IMR-90 (cell line): ENCODE data around the gene LRRC7. TPM values are rescaled to one million over a fixed set of nuclear protein-coding genes. Genes with fewer than 3 reads are reported as not detected.

ENCODE experiments used
- ATAC-seq: fragments of 200-7000 bp; cut with Tn5 transposase; 2 replicates; pipeline ENCODE4 v1.9.1; 2020; ENCODE audit warnings: low read depth, mild to moderate bottlenecking, moderate library complexity
- BruUV-seq: library from RNA; stranded (reverse); fragments of 400-500 nt; replicated peaks from 2 replicates; lab custom pipeline; 2021; lab: Mats Ljungman, UMichigan
- CTCF ChIA-PET: fragments of 300-600 bp; formaldehyde crosslinking; extraction: SDS; loops from one replicate; lab custom pipeline; 2021; ENCODE audit warnings: antibody characterized with exemption; lab: Yijun Ruan, JAX
- POLR2A ChIA-PET: fragments of 300-600 bp; sonication (Branson Sonifier 250); formaldehyde crosslinking; loops from one replicate; lab custom pipeline; 2022; ENCODE audit warnings: antibody characterized with exemption; ENCODE audit not compliant: unreplicated experiment; lab: Charles Lee
- DNase-seq: peaks from one replicate; pipeline ENCODE4 v3.0.0; 2013
- H2AFZ ChIP-seq: replicated peaks from 2 replicates; pipeline ENCODE3; 2013; ENCODE audit warnings: low read length, mild to moderate bottlenecking; ENCODE audit not compliant: poor library complexity
- H2AK5ac ChIP-seq: 2 replicates; pipeline ENCODE4 v1.6.1; 2013; ENCODE audit warnings: low read depth, low read length, inconsistent platforms
- H2AK9ac ChIP-seq: replicated peaks from 2 replicates; pipeline ENCODE3; 2013; ENCODE audit warnings: mild to moderate bottlenecking, low read depth, low read length, moderate library complexity; ENCODE audit not compliant: poor library complexity
- H2BK120ac ChIP-seq: 2 replicates; pipeline ENCODE4 v1.6.1; 2013; ENCODE audit warnings: low read depth, low read length, inconsistent platforms
- H2BK15ac ChIP-seq: 3 replicates; pipeline ENCODE4 v1.6.1; 2013; ENCODE audit warnings: low read depth, low read length, inconsistent platforms
- H2BK20ac ChIP-seq: 2 replicates; pipeline ENCODE4 v1.6.1; 2013; ENCODE audit warnings: low read depth, mild to moderate bottlenecking, inconsistent platforms, low read length, moderate library complexity
- H2BK5ac ChIP-seq: 2 replicates; pipeline ENCODE4 v1.6.1; 2013; ENCODE audit warnings: mild to moderate bottlenecking, low read depth, low read length, inconsistent platforms; ENCODE audit not compliant: poor library complexity, severe bottlenecking
- H3K14ac ChIP-seq: replicated peaks from 2 replicates; pipeline ENCODE4 v1.6.1; 2013; ENCODE audit warnings: low read depth, low read length, inconsistent platforms
- H3K18ac ChIP-seq: 2 replicates; pipeline ENCODE4 v1.6.1; 2013; ENCODE audit warnings: low read depth, low read length, control low read depth
- H3K23ac ChIP-seq: 2 replicates; pipeline ENCODE4 v1.6.1; 2013; ENCODE audit warnings: low read depth, low read length, inconsistent platforms
- H3K27ac ChIP-seq: 2 replicates; pipeline ENCODE4 v1.5.1; 2013; ENCODE audit warnings: mild to moderate bottlenecking, control low read depth, low read length; ENCODE audit not compliant: insufficient read depth
- H3K27me3 ChIP-seq: 2 replicates; pipeline ENCODE4 v1.6.1; 2013; ENCODE audit warnings: low read length; ENCODE audit not compliant: control insufficient read depth, insufficient read depth
- H3K36me3 ChIP-seq: 2 replicates; pipeline ENCODE4 v1.6.1; 2013; ENCODE audit warnings: low read length, mixed read lengths; ENCODE audit not compliant: control insufficient read depth, insufficient read depth
- H3K4ac ChIP-seq: 2 replicates; pipeline ENCODE4 v1.6.1; 2013; ENCODE audit warnings: low read depth, low read length, inconsistent platforms
- H3K4me1 ChIP-seq: 2 replicates; pipeline ENCODE4 v1.6.1; 2013; ENCODE audit warnings: low read length, mixed read lengths; ENCODE audit not compliant: control insufficient read depth, insufficient read depth
- H3K4me2 ChIP-seq: 2 replicates; pipeline ENCODE4 v1.6.1; 2013; ENCODE audit warnings: low read depth, mild to moderate bottlenecking, control low read depth, low read length, moderate library complexity
- H3K4me3 ChIP-seq: 2 replicates; pipeline ENCODE4 v1.5.1; 2013; ENCODE audit warnings: low read depth, mild to moderate bottlenecking, control low read depth, low read length, moderate library complexity; ENCODE audit not compliant: insufficient read depth
- H3K56ac ChIP-seq: 2 replicates; pipeline ENCODE4 v1.6.1; 2013; ENCODE audit warnings: low read length, inconsistent platforms; ENCODE audit not compliant: insufficient read depth; ENCODE audit errors: extremely low read depth
- H3K79me1 ChIP-seq, 2 experiments: 2 replicates each; pipeline ENCODE4 v1.6.1; 2013; ENCODE audit warnings: low read length in 2 of 2, inconsistent platforms in 1 of 2, low read depth in 1 of 2
- H3K9ac ChIP-seq: 2 replicates; pipeline ENCODE4 v1.6.1; 2013; ENCODE audit warnings: low read depth, low read length, control low read depth
- H3K9me1 ChIP-seq: 2 replicates; pipeline ENCODE4 v1.6.1; 2013; ENCODE audit warnings: low read length, inconsistent platforms; ENCODE audit not compliant: insufficient read depth
- H3K9me3 ChIP-seq: 2 replicates; pipeline ENCODE4 v1.6.1; 2013; ENCODE audit warnings: low read length; ENCODE audit not compliant: control insufficient read depth, insufficient read depth
- H4K20me1 ChIP-seq: 2 replicates; pipeline ENCODE4 v1.6.1; 2013; ENCODE audit warnings: low read length, inconsistent platforms; ENCODE audit not compliant: insufficient read depth
- H4K5ac ChIP-seq: 2 replicates; pipeline ENCODE4 v1.6.1; 2013; ENCODE audit warnings: mild to moderate bottlenecking, low read depth, low read length, control low read depth
- H4K8ac ChIP-seq, 2 experiments: 2 replicates each; pipeline ENCODE4 v1.6.1; 2013; ENCODE audit warnings: low read depth in 2 of 2, low read length in 2 of 2, control low read depth in 1 of 2, inconsistent platforms in 1 of 2
- H4K91ac ChIP-seq: 2 replicates; pipeline ENCODE4 v1.6.1; 2013; ENCODE audit warnings: low read depth, low read length, inconsistent platforms; ENCODE audit not compliant: insufficient read depth
- BHLHE40 ChIP-seq: fragments of 150-350 bp; IDR thresholded peaks from 2 replicates; pipeline ENCODE4 v1.6.1; 2016; ENCODE audit warnings: mild to moderate bottlenecking, low read depth, low read length
- CEBPB ChIP-seq: IDR thresholded peaks from 2 replicates; pipeline ENCODE4 v1.6.1; 2012; ENCODE audit warnings: low read depth, low read length, improper control_type of control experiment
- CHD1 ChIP-seq: IDR thresholded peaks from 2 replicates; pipeline ENCODE4 v1.6.1; 2012; ENCODE audit warnings: low read depth, low read length, improper control_type of control experiment
- CTCF ChIP-seq: conservative IDR thresholded peaks from 2 replicates; pipeline ENCODE4 v1.5.1; 2012; ENCODE audit warnings: mild to moderate bottlenecking, low read depth, low read length, improper control_type of control experiment
- ELK1 ChIP-seq: fragments of 150-350 bp; IDR thresholded peaks from 2 replicates; pipeline ENCODE4 v1.6.1; 2016; ENCODE audit warnings: low read depth, mild to moderate bottlenecking, low read length, moderate library complexity, borderline replicate concordance
- FOS ChIP-seq: fragments of 150-350 bp; IDR thresholded peaks from 2 replicates; pipeline ENCODE4 v1.6.1; 2016; ENCODE audit warnings: low read depth, low read length
- MAFK ChIP-seq: IDR thresholded peaks from 2 replicates; pipeline ENCODE4 v1.6.1; 2012; ENCODE audit warnings: low read depth, low read length, improper control_type of control experiment
- MAZ ChIP-seq: IDR thresholded peaks from 2 replicates; pipeline ENCODE4 v1.6.1; 2012; ENCODE audit warnings: low read depth, mild to moderate bottlenecking, low read length, improper control_type of control experiment, moderate library complexity, borderline replicate concordance
- NFE2L2 ChIP-seq: fragments of 150-350 bp; IDR thresholded peaks from 2 replicates; pipeline ENCODE4 v1.6.1; 2016; ENCODE audit warnings: low read depth, mild to moderate bottlenecking, low read length
- POLR2A ChIP-seq: IDR thresholded peaks from 2 replicates; pipeline ENCODE4 v1.6.1; 2012; ENCODE audit warnings: mild to moderate bottlenecking, low read depth, low read length
- RAD21 ChIP-seq: IDR thresholded peaks from 2 replicates; pipeline ENCODE4 v1.6.1; 2012; ENCODE audit warnings: low read length, improper control_type of control experiment
- RCOR1 ChIP-seq: IDR thresholded peaks from 2 replicates; pipeline ENCODE4 v1.6.1; 2012; ENCODE audit warnings: mild to moderate bottlenecking, low read length, improper control_type of control experiment; ENCODE audit not compliant: insufficient replicate concordance
- RFX5 ChIP-seq: IDR thresholded peaks from 2 replicates; pipeline ENCODE4 v1.8.0; 2012; ENCODE audit warnings: low read depth, mild to moderate bottlenecking, low read length, moderate library complexity
- USF2 ChIP-seq: fragments of 150-350 bp; IDR thresholded peaks from 2 replicates; pipeline ENCODE4 v1.6.1; 2017; ENCODE audit warnings: mild to moderate bottlenecking, antibody characterized with exemption, low read length, low read depth
- WGBS, 2 experiments: methylation state at CpG; one replicate each; pipeline versions ENCODE4 v1.1.5 to v1.1.7; 2013; ENCODE audit warnings: missing lambda C conversion rate in 2 of 2; ENCODE audit not compliant: insufficient read length in 1 of 2; ENCODE audit errors: extremely low coverage in 2 of 2; 5-methylcytosine and 5-hydroxymethylcytosine counted together
- dilution Hi-C: fragments of 300-500 bp; cut with HindIII; formaldehyde crosslinking; loops from one replicate; pipeline ENCODE4 v1.14.3; 2018; ENCODE audit warnings: low sequenced_read_pairs; ENCODE audit not compliant: unreplicated experiment
- in situ Hi-C: fragments of 300-500 bp; cut with MboI; formaldehyde crosslinking; loops from 3 replicates; pipeline ENCODE4 v1.14.3; 2019; ENCODE audit warnings: low sequenced_read_pairs, inconsistent platforms, mixed read lengths
- intact Hi-C: fragments of 100-400 bp; cut with micrococcal nuclease; formaldehyde crosslinking; loops from 2 replicates; pipeline ENCODE4 v1.10.0; 2022
- polyA plus RNA-seq, 3 experiments: library from polyadenylated mRNA; depleted of rRNA; stranded (reverse); fragments of >200 nt; gene quantifications; 2 replicates each; pipeline ENCODE4 v1.2.3, GENCODE V29; 2012; ENCODE audit warnings: low replicate concordance in 1 of 3
- total RNA-seq: library from RNA; depleted of rRNA; stranded (reverse); fragments of >200 nt; gene quantifications from 2 replicates; pipeline ENCODE4 v1.2.3, GENCODE V29; 2012

LRRC7 gene
- total and polyA plus RNA-seq, 2 of the 4 experiments (the other 2 are of a cell fraction) = under 0.01 to 0.02 TPM

- H3K4ac ChIP-seq = no peak overlapping the region
- DNase-seq (no peak), ATAC-seq (no peak)
- no peak overlapping the region for H3K27ac ChIP-seq
- no peak overlapping the region for H3K18ac ChIP-seq
- H3K23ac ChIP-seq = no peak overlapping the region
- BruUV-seq = no TSS peak
- H3K14ac ChIP-seq = no peak overlapping the region
- in situ Hi-C loops = no loop called here
- POLR2A ChIA-PET = no interaction called here
- H2BK120ac ChIP-seq = no peak overlapping the region
- no peak overlapping the region for H2BK20ac ChIP-seq
- H2AK9ac ChIP-seq = no peak overlapping the region
- CTCF ChIA-PET = interaction anchor here (0.6 kb wide), 1 partner anchor 39 kb away, joined by 3 read pairs; no protein-coding TSS in a partner anchor
- no peak overlapping the region for H2AK5ac ChIP-seq
- no peak overlapping the region for H3K9ac ChIP-seq
- no peak overlapping the region for H2BK15ac ChIP-seq
- TF ChIP-seq CTCF (no peak), POLR2A (no peak), MAZ (no peak), BHLHE40 (no peak), CHD1 (no peak), RFX5 (no peak), ELK1 (no peak), FOS (no peak), NFE2L2 (no peak), USF2 (no peak), MAFK (no peak), CEBPB (no peak), RAD21 (no peak), RCOR1 (no peak)
- no peak overlapping the region for H3K4me3 ChIP-seq
- no peak overlapping the region for H4K8ac ChIP-seq
- intact Hi-C loops = no loop called here
- H3K79me1 ChIP-seq = no peaks in the 10 kb centered on the region
- H4K91ac ChIP-seq = no peak overlapping the region
- no peak overlapping the region for H4K5ac ChIP-seq
- dilution Hi-C loops = no loop called here
- WGBS, 2 experiments = no CpG with 5 or more reads among the region's 3 CpGs
- no peaks in the 10 kb centered on the region for H4K20me1 ChIP-seq
- H3K9me3 ChIP-seq = no peaks in the 10 kb centered on the region
- H3K9me1 ChIP-seq = no peaks in the 10 kb centered on the region
- H3K4me2 ChIP-seq = no peak overlapping the region
- no peaks in the 10 kb centered on the region for H3K27me3 ChIP-seq
- no peak overlapping the region for H2AFZ ChIP-seq
- H3K4me1 ChIP-seq = no peaks in the 10 kb centered on the region
- H3K36me3 ChIP-seq = no peaks in the 10 kb centered on the region
- no peak overlapping the region for H2BK5ac ChIP-seq
- no peak overlapping the region for H3K56ac ChIP-seq
Measured at GRCh38 chr1:69878338-69878737, 310.6 kb downstream of the LRRC7 start.
